H1 (cell line): ENCODE results near the gene GRM8. TPM values are rescaled to one million over a fixed set of nuclear protein-coding genes. Genes with fewer than 3 reads are reported as not detected.

Source experiments
- CTCF ChIA-PET: fragments of 300-600 bp; sonication (Branson Sonifier 250); formaldehyde crosslinking; loops from one replicate; lab custom pipeline; 2021; ENCODE audit not compliant: partially characterized antibody; lab: Charles Lee
- POLR2A ChIA-PET: fragments of 300-600 bp; sonication (Branson Sonifier 250); formaldehyde crosslinking; loops from one replicate; lab custom pipeline; 2021; ENCODE audit warnings: inconsistent platforms; ENCODE audit not compliant: partially characterized antibody; lab: Charles Lee
- DNase-seq, 2 experiments: peaks; one replicate each; pipeline versions ENCODE4 v3.0.0 to v3.0.0-alpha.2; 2010 to 2022; ENCODE audit warnings: low spot score in 2 of 2, low read depth in 1 of 2, mixed read lengths in 1 of 2
- FAIRE-seq: peaks from 2 replicates; lab custom pipeline; 2011; peaks lifted over from hg19 to GRCh38; lab: Jason Lieb, UNC
- H2AFZ ChIP-seq: 2 replicates; pipeline ENCODE4 v1.8.1; 2012; ENCODE audit warnings: low read length, inconsistent platforms
- H2AK5ac ChIP-seq: 2 replicates; pipeline ENCODE4 v1.6.1; 2013; ENCODE audit warnings: low read depth, low read length
- H2BK120ac ChIP-seq: replicated peaks from 2 replicates; pipeline ENCODE3; 2013; ENCODE audit warnings: low read depth, low read length, inconsistent platforms
- H2BK12ac ChIP-seq: 2 replicates; pipeline ENCODE4 v1.6.1; 2013; ENCODE audit warnings: low read depth, low read length
- H2BK15ac ChIP-seq: 2 replicates; pipeline ENCODE4 v1.6.1; 2013; ENCODE audit warnings: low read length
- H2BK20ac ChIP-seq: 2 replicates; pipeline ENCODE4 v1.6.1; 2013; ENCODE audit warnings: low read length
- H2BK5ac ChIP-seq: 2 replicates; pipeline ENCODE4 v1.6.1; 2013; ENCODE audit warnings: low read depth, low read length
- H3K14ac ChIP-seq: 2 replicates; pipeline ENCODE4 v1.6.1; 2013; ENCODE audit warnings: inconsistent platforms; ENCODE audit not compliant: insufficient read length
- H3K18ac ChIP-seq: 2 replicates; pipeline ENCODE4 v1.6.1; 2013; ENCODE audit warnings: low read length; ENCODE audit errors: extremely low read depth
- H3K23ac ChIP-seq: 2 replicates; pipeline ENCODE4 v1.6.1; 2013; ENCODE audit warnings: inconsistent platforms; ENCODE audit not compliant: insufficient read length
- H3K23me2 ChIP-seq: 2 replicates; pipeline ENCODE4 v1.6.1; 2013; ENCODE audit warnings: low read depth, low read length
- H3K27ac ChIP-seq: 2 replicates; pipeline ENCODE4 v1.6.1; 2011; ENCODE audit warnings: low read depth, low read length, inconsistent platforms
- H3K27me3 ChIP-seq, 4 experiments: replicated peaks in 1 of 4; 1 replicate in 1 of 4; 2 replicates in 3 of 4; pipeline versions ENCODE4 v1.6.1 to v1.8.1; 2011 to 2013; ENCODE audit warnings: low read length in 3 of 4, mild to moderate bottlenecking in 3 of 4, inconsistent platforms in 2 of 4, mixed read lengths in 2 of 4, moderate library complexity in 1 of 4; ENCODE audit not compliant: control insufficient read depth in 3 of 4, insufficient read depth in 3 of 4; ENCODE audit errors: extremely low read depth in 1 of 4
- H3K36me3 ChIP-seq, 4 experiments: 2 replicates each; pipeline versions ENCODE4 v1.6.1 to v1.8.1; 2011 to 2013; ENCODE audit warnings: mild to moderate bottlenecking in 4 of 4, low read length in 3 of 4, moderate library complexity in 2 of 4, control low read depth in 1 of 4, inconsistent platforms in 1 of 4; ENCODE audit not compliant: insufficient read depth in 4 of 4, control insufficient read depth in 2 of 4
- H3K4ac ChIP-seq: replicated peaks from 2 replicates; pipeline ENCODE3; 2013; ENCODE audit warnings: low read length, low read depth, mixed read lengths, inconsistent platforms; ENCODE audit not compliant: insufficient read length
- H3K4me1 ChIP-seq, 4 experiments: replicated peaks in 1 of 4; 1 replicate in 1 of 4; 2 replicates in 3 of 4; pipeline versions ENCODE4 v1.6.1 to v1.8.1; 2011 to 2013; ENCODE audit warnings: low read length in 3 of 4, inconsistent platforms in 2 of 4, mixed read lengths in 1 of 4; ENCODE audit not compliant: insufficient read depth in 4 of 4, control insufficient read depth in 3 of 4
- H3K4me2 ChIP-seq, 2 experiments: 2 replicates each; pipeline versions ENCODE4 v1.6.1 to v1.8.1; 2011 to 2013; ENCODE audit warnings: low read depth in 2 of 2, low read length in 2 of 2, control low read depth in 1 of 2, inconsistent platforms in 1 of 2, mild to moderate bottlenecking in 1 of 2; ENCODE audit not compliant: insufficient read depth in 1 of 2
- H3K4me3 ChIP-seq, 4 experiments: fragments of 200-600, 300-600 bp in 1 of 4; sonication (generic), shearing (Covaris generic), sonication (Bioruptor Twin) in 1 of 4; 2 replicates each; pipeline versions ENCODE4 v1.5.1 to v1.8.1; 2011 to 2016; ENCODE audit warnings: low read length in 4 of 4, low read depth in 3 of 4, control low read depth in 2 of 4, inconsistent platforms in 2 of 4, mild to moderate bottlenecking in 2 of 4, mixed read lengths in 1 of 4, moderate library complexity in 1 of 4; ENCODE audit not compliant: insufficient read depth in 2 of 4; ENCODE audit errors: extremely low read depth in 1 of 4
- H3K56ac ChIP-seq: replicated peaks from 2 replicates; pipeline ENCODE3; 2013; ENCODE audit warnings: low read depth, mild to moderate bottlenecking, mixed read lengths, low read length, inconsistent platforms; ENCODE audit not compliant: insufficient read length
- H3K79me1 ChIP-seq: 2 replicates; pipeline ENCODE4 v1.6.1; 2013; ENCODE audit warnings: low read depth, low read length, control low read depth
- H3K79me2 ChIP-seq, 2 experiments: 2 replicates each; pipeline versions ENCODE4 v1.6.1 to v1.8.1; 2012 to 2013; ENCODE audit warnings: low read length in 2 of 2, mild to moderate bottlenecking in 2 of 2, inconsistent platforms in 1 of 2; ENCODE audit not compliant: insufficient read depth in 2 of 2, control insufficient read depth in 1 of 2
- H3K9ac ChIP-seq, 4 experiments: replicated peaks in 1 of 4; 1 replicate in 1 of 4; 2 replicates in 3 of 4; pipeline versions ENCODE4 v1.6.1 to v1.8.1; 2011 to 2013; ENCODE audit warnings: low read depth in 3 of 4, low read length in 3 of 4, control low read depth in 2 of 4, mild to moderate bottlenecking in 2 of 4, moderate library complexity in 2 of 4, inconsistent platforms in 1 of 4; ENCODE audit errors: extremely low read depth in 1 of 4
- H3K9me3 ChIP-seq, 2 experiments: 2 replicates each; pipeline versions ENCODE4 v1.6.1 to v1.8.1; 2012 to 2013; ENCODE audit warnings: mild to moderate bottlenecking in 2 of 2, moderate library complexity in 2 of 2, control low read depth in 1 of 2, inconsistent platforms in 1 of 2, low read depth in 1 of 2, low read length in 1 of 2, mixed read lengths in 1 of 2; ENCODE audit not compliant: insufficient read depth in 2 of 2
- H4K20me1 ChIP-seq, 2 experiments: replicated peaks in 1 of 2; 2 replicates each; pipeline versions ENCODE3 to v1.8.1; 2011 to 2013; ENCODE audit warnings: inconsistent platforms in 2 of 2, low read length in 2 of 2, mild to moderate bottlenecking in 1 of 2; ENCODE audit not compliant: insufficient read depth in 2 of 2, control insufficient read depth in 1 of 2
- H4K5ac ChIP-seq: 2 replicates; pipeline ENCODE4 v1.6.1; 2013; ENCODE audit warnings: low read length, low read depth, mixed read lengths, inconsistent platforms; ENCODE audit not compliant: insufficient read length
- H4K8ac ChIP-seq: 2 replicates; pipeline ENCODE4 v1.8.0; 2013; ENCODE audit warnings: mild to moderate bottlenecking, moderate library complexity, low read length, inconsistent platforms; ENCODE audit not compliant: insufficient read depth; ENCODE audit errors: extremely low read depth
- H4K91ac ChIP-seq: replicated peaks from 2 replicates; pipeline ENCODE3; 2013; ENCODE audit warnings: low read length, mixed read lengths, inconsistent platforms; ENCODE audit not compliant: insufficient read length
- POLR2A ChIP-seq, 2 experiments: IDR thresholded peaks; 1 replicate in 1 of 2; 2 replicates in 1 of 2; pipeline ENCODE4 v1.6.1; 2011; ENCODE audit warnings: low read depth in 2 of 2, low read length in 2 of 2, mild to moderate bottlenecking in 2 of 2; ENCODE audit errors: control extremely low read depth in 1 of 2
- WGBS, 2 experiments: shearing (Covaris generic) in 1 of 2; methylation state at CpG; one replicate each; pipeline versions ENCODE4 v1.1.6 to v1.1.7; 2013 to 2015; ENCODE audit warnings: low lambda C conversion rate in 2 of 2, mixed read lengths in 2 of 2, inconsistent platforms in 1 of 2, low coverage in 1 of 2, missing lambda C conversion rate in 1 of 2; ENCODE audit not compliant: insufficient replicate concordance in 2 of 2, insufficient coverage in 1 of 2, insufficient read length in 1 of 2; ENCODE audit errors: extremely low coverage in 1 of 2, missing lambda C conversion rate in 1 of 2; 5-methylcytosine and 5-hydroxymethylcytosine counted together
- polyA plus RNA-seq, 7 experiments: library from polyadenylated mRNA; depleted of rRNA in 3 of 7; stranded (reverse) in 5 of 7; unstranded in 2 of 7; fragments of >200 nt in 5 of 7; fragments of 200-250 nt in 2 of 7; gene quantifications; 1 replicate in 5 of 7; 2 replicates in 1 of 7; 4 replicates in 1 of 7; pipeline versions ENCODE4 v1.2.1 to v1.2.3, GENCODE V29; 2011 to 2013; ENCODE audit warnings: missing spikeins in 2 of 7, mixed read lengths in 2 of 7
- total RNA-seq: library from RNA; stranded (reverse); fragmentation: NEBNext Ultra II Directional; extraction: Animal tissue kit (Norgen Biotek cat#: 25700); gene quantifications from 2 replicates; pipeline ENCODE4 v1.2.1, GENCODE V29; 2021

GRM8 gene
- total and polyA plus RNA-seq, 2 of the 8 experiments (the other 6 are each of a cell fraction or from before 2014, with no cell fraction given) = 2.6 to 2.8 TPM

DNA sequence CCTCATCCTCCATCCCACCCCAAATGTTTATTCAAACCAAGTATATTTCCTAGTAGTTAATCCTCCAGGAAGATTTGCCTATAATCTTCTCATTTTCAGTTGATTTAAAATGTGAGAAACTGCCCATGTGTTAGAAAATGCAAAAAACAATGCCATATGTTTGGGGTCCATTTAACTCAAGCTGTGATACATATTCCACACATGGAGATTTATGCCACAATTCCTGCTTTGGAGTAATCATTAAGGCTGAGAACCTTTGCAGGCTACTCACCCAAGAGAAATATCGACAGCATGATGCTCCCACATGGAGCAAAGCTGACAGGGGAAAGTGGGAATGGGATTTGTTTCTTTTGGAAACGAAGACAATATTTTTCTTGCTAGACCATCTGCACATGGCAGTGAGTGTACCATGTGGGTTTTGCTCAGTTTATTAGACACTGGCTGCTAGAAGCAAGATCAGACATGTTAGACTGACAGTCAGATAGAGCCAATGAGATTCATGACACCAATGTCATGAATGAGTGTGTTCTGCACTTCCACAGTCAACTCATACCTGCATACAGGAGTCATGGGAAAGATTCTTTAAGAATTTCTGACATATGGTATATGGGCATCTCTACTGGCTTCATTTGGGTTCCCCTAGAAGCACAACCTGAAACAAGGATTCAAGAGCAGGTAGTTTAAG is 3.4 kb upstream of the GRM8 start:
- Histone ChIP-seq H2BK120ac (no peak overlapping the region), H2BK12ac (no peak overlapping the region), H3K4me3 (no peak overlapping the region), H3K36me3 (no peaks in the 10 kb centered on the region; a peak in 1 of 8 replicates), H3K4me1 (peaks cover 0 to 6% (median 3%) of the 10 kb centered on the region in 4 experiments; a peak in 3 of 7 replicates), H3K4me2 (no peak overlapping the region), H2BK5ac (no peak overlapping the region), H4K5ac (no peak overlapping the region), H3K18ac (no peak overlapping the region), H2BK20ac (no peak overlapping the region), H4K8ac (no peak overlapping the region), H3K4ac (no peak overlapping the region), H3K79me2 (no peaks in the 10 kb centered on the region; a peak in 1 of 4 replicates), H3K27me3 (peaks cover 11 to 27% (median 21%) of the 10 kb centered on the region in 4 experiments), H3K56ac (no peak overlapping the region), H4K20me1 (peaks cover 0 to 3% of the 10 kb centered on the region in 2 experiments), H2AK5ac (no peak overlapping the region), H2AFZ (no peak overlapping the region), H3K9ac (no peak overlapping the region), H3K79me1 (no peaks in the 10 kb centered on the region), H3K23me2 (peaks cover 25% of the 10 kb centered on the region), H3K14ac (no peak overlapping the region), H3K9me3 (no peaks in the 10 kb centered on the region), H4K91ac (no peak overlapping the region), H3K23ac (no peak overlapping the region), H3K27ac (no peak overlapping the region), H2BK15ac (no peak overlapping the region)
- ChIA-PET POLR2A (no interaction called here), CTCF (interaction anchor here (1.8 kb wide), 1 partner anchor 191 kb away, joined by 5 read pairs; no protein-coding TSS in a partner anchor)
- 85% methylated on average over 2 of the region's 2 CpGs; no CpG with 5 or more reads in 1 of the 2 experiments for WGBS, 2 experiments
- FAIRE-seq (no peak), DNase-seq (no peak)
- TF ChIP-seq POLR2A (IDR thresholded peaks at IDR 0.05; ENCODE audit: control extremely low read depth in 1 of 2, low read depth in 2 of 2, low read length in 2 of 2) = no peak
